B cell (primary cell): ENCODE results near the gene ZRANB3. TPM values are rescaled to one million over a fixed set of nuclear protein-coding genes. Genes with fewer than 3 reads are reported as not detected.

ENCODE experiments used
- ATAC-seq: fragments of 200-7000 bp; cut with Tn5 transposase; one replicate; pipeline ENCODE4 v1.10.0; 2021; ENCODE audit warnings: low read depth, mild to moderate bottlenecking, moderate number of reproducible peaks, moderate library complexity
- CTCF ChIA-PET: fragments of 350-600 bp; sonication (Branson Sonifier 250); formaldehyde crosslinking; loops from one replicate; lab custom pipeline; 2021; ENCODE audit warnings: antibody characterized with exemption, inconsistent platforms; lab: Charles Lee
- POLR2A ChIA-PET: fragments of 350-600 bp; sonication (Branson Sonifier 250); formaldehyde crosslinking; loops from one replicate; lab custom pipeline; 2021; ENCODE audit warnings: antibody characterized with exemption; lab: Charles Lee
- DNase-seq: peaks from one replicate; pipeline ENCODE4 v3.0.0; 2013
- H2AFZ ChIP-seq: 2 replicates; pipeline ENCODE4 v1.6.1; 2012; ENCODE audit warnings: mild to moderate bottlenecking, low read depth, low read length; ENCODE audit not compliant: insufficient read depth, poor library complexity, severe bottlenecking
- H3K27ac ChIP-seq, 2 donors: 1 replicate in 1 of 2; 2 replicates in 1 of 2; pipeline ENCODE4 v1.5.1; 2012 to 2013; ENCODE audit warnings: low read length in 2 of 2, mild to moderate bottlenecking in 2 of 2, moderate library complexity in 1 of 2
- H3K27me3 ChIP-seq, 4 experiments: fragments of 200-600 bp in 1 of 4; sonication (generic) in 1 of 4; replicated peaks in 1 of 4; 1 replicate in 2 of 4; 2 replicates in 2 of 4; pipeline versions ENCODE4 v1.6.1 to v1.7.0; 2013 to 2016; ENCODE audit warnings: low read length in 3 of 4, mild to moderate bottlenecking in 2 of 4, mixed read lengths in 1 of 4, moderate library complexity in 1 of 4; ENCODE audit not compliant: insufficient read depth in 4 of 4, control insufficient read depth in 3 of 4; ENCODE audit errors: control extremely low read depth in 1 of 4
- H3K36me3 ChIP-seq, 2 experiments: replicated peaks in 1 of 2; 1 replicate in 1 of 2; 2 replicates in 1 of 2; pipeline versions ENCODE4 v1.6.1 to v1.7.1; 2013; ENCODE audit warnings: low read length in 1 of 2; ENCODE audit not compliant: insufficient read depth in 2 of 2, control insufficient read depth in 1 of 2; ENCODE audit errors: control extremely low read depth in 1 of 2, extremely low read depth in 1 of 2
- H3K4me1 ChIP-seq, 2 donors: fragments of 200-600 bp in 1 of 2; sonication (generic) in 1 of 2; 1 replicate in 1 of 2; 2 replicates in 1 of 2; pipeline versions ENCODE4 v1.5.1 to v1.6.1; 2013 to 2017; ENCODE audit warnings: low read length in 2 of 2; ENCODE audit not compliant: control insufficient read depth in 2 of 2, insufficient read depth in 2 of 2
- H3K4me2 ChIP-seq: replicated peaks from 2 replicates; pipeline ENCODE3; 2012; ENCODE audit warnings: mild to moderate bottlenecking, low read depth, low read length; ENCODE audit not compliant: poor library complexity, severe bottlenecking
- H3K4me3 ChIP-seq, 5 experiments: fragments of 200-600 bp in 1 of 5; sonication (generic) in 1 of 5; 1 replicate in 3 of 5; 2 replicates in 2 of 5; pipeline versions ENCODE4 v1.5.1 to v1.7.0; 2011 to 2016; ENCODE audit warnings: low read length in 4 of 5, mild to moderate bottlenecking in 4 of 5, low read depth in 2 of 5, control low read depth in 1 of 5, moderate library complexity in 1 of 5; ENCODE audit not compliant: insufficient read depth in 1 of 5; ENCODE audit errors: control extremely low read depth in 1 of 5, extremely low read depth in 1 of 5
- H3K79me2 ChIP-seq: fragments of 200-600 bp; sonication (generic); one replicate; pipeline ENCODE4 v1.6.0; 2016; ENCODE audit warnings: low read length; ENCODE audit not compliant: control insufficient read depth, insufficient read depth
- H3K9ac ChIP-seq: fragments of 200-600 bp; sonication (generic); 2 replicates; pipeline ENCODE4 v1.6.1; 2017; ENCODE audit warnings: mild to moderate bottlenecking, low read length, moderate library complexity
- H3K9me3 ChIP-seq, 3 donors: one replicate each; pipeline versions ENCODE4 v1.6.1 to v1.7.1; 2013; ENCODE audit warnings: low read length in 2 of 3; ENCODE audit not compliant: control insufficient read depth in 2 of 3, insufficient read depth in 1 of 3; ENCODE audit errors: control extremely low read depth in 1 of 3
- H4K20me1 ChIP-seq: 2 replicates; pipeline ENCODE4 v1.6.0; 2012; ENCODE audit warnings: mild to moderate bottlenecking, low read length; ENCODE audit not compliant: insufficient read depth, control insufficient read depth, poor library complexity, severe bottlenecking
- H3K27ac Mint-ChIP-seq: one replicate; pipeline ENCODE4 v1.8.0; 2021; ENCODE audit warnings: mixed read lengths
- H3K27me3 Mint-ChIP-seq: one replicate; pipeline ENCODE4 v1.8.0; 2021; ENCODE audit warnings: mixed read lengths
- H3K4me1 Mint-ChIP-seq: one replicate; pipeline ENCODE4 v1.8.0; 2021; ENCODE audit warnings: mixed read lengths
- H3K4me3 Mint-ChIP-seq: one replicate; pipeline ENCODE4 v1.8.0; 2021; ENCODE audit warnings: mixed read lengths
- H3K9me3 Mint-ChIP-seq: one replicate; pipeline ENCODE4 v1.8.0; 2022; ENCODE audit warnings: mixed read lengths; ENCODE audit not compliant: insufficient read depth
- CTCF ChIP-seq: fragments of 200-600 bp; IDR thresholded peaks from one replicate; pipeline ENCODE4 v1.8.0; 2022; ENCODE audit warnings: antibody characterized with exemption, mild to moderate bottlenecking
- EZH2 ChIP-seq: IDR thresholded peaks from 2 replicates; pipeline ENCODE4 v1.6.1; 2012; ENCODE audit warnings: borderline replicate concordance, low read depth, mild to moderate bottlenecking, moderate library complexity, low read length; ENCODE audit not compliant: insufficient read depth, poor library complexity, severe bottlenecking
- WGBS: methylation state at CpG from one replicate; pipeline ENCODE4 v1.1.5; 2013; ENCODE audit warnings: missing lambda C conversion rate; ENCODE audit not compliant: insufficient coverage; 5-methylcytosine and 5-hydroxymethylcytosine counted together
- intact Hi-C: fragments of 100-400 bp; cut with micrococcal nuclease; formaldehyde crosslinking; loops from one replicate; pipeline ENCODE4 v1.10.0; 2022
- polyA plus RNA-seq: library from polyadenylated mRNA; depleted of rRNA; stranded (reverse); fragments of >200 nt; gene quantifications from 2 replicates; pipeline ENCODE4 v1.2.3, GENCODE V29; 2012
- total RNA-seq, 2 donors: library from RNA; stranded (reverse); fragments of 120-200 nt in 1 of 2; gene quantifications; 1 replicate in 1 of 2; 2 replicates in 1 of 2; pipeline versions ENCODE4 v1.2.3 to v1.2.4, GENCODE V29; 2013 to 2022

The ZRANB3 gene
- total and polyA plus RNA-seq, 2 donors (not counting 1 experiment from before 2014, with no cell fraction given): 2.4 to 9.8 TPM

- TF ChIP-seq CTCF: no peak
- no peak for TF ChIP-seq EZH2
- ATAC-seq (no peak), DNase-seq (no peak)
- Histone ChIP-seq H3K9ac (no peak overlapping the region), H3K27ac (no peak overlapping the region), H4K20me1 (no peaks in the 10 kb centered on the region), H3K36me3 (peaks cover 0 to 13% of the 10 kb centered on the region in 2 experiments), H3K79me2 (no peaks in the 10 kb centered on the region), H3K4me3 (no peak overlapping the region), H3K27me3 (no peaks in the 10 kb centered on the region), H3K4me2 (no peak overlapping the region), H2AFZ (no peak overlapping the region), H3K9me3 (peaks cover 0 to 8% (median 0%) of the 10 kb centered on the region in 3 donors), H3K4me1 (no peaks in the 10 kb centered on the region)
- Mint-ChIP-seq H3K4me1 (no peaks in the 10 kb centered on the region), H3K27me3 (no peaks in the 10 kb centered on the region), H3K27ac (no peak overlapping the region), H3K9me3 (peaks cover 8% of the 10 kb centered on the region), H3K4me3 (no peak overlapping the region)
- POLR2A ChIA-PET: no interaction called here
- intact Hi-C loops: no loop called here
- WGBS: no CpG with 5 or more reads among the region's 1 CpG
- CTCF ChIA-PET: interaction anchor here (1.9 kb wide), 1 partner anchor 176 kb away, joined by 4 read pairs; no protein-coding TSS in a partner anchor
These were observed 351.3 kb downstream of the ZRANB3 start for GRCh38 chr2:135179689-135180088.

GRCh38 chr2:135175177-135175576 is 355.8 kb downstream of the ZRANB3 start:
- no peak overlapping the region for H2AFZ ChIP-seq
- TF ChIP-seq CTCF: no peak
- no peak for TF ChIP-seq EZH2
- no peaks in the 10 kb centered on the region for H3K79me2 ChIP-seq
- WGBS: 96% methylated on average over 3 of the region's 3 CpGs
- no peak overlapping the region for H3K27ac ChIP-seq
- DNase-seq: no peak
- Mint-ChIP-seq H3K4me3 (no peak overlapping the region), H3K9me3 (peaks cover 9% of the 10 kb centered on the region), H3K27me3 (no peaks in the 10 kb centered on the region), H3K27ac (no peak overlapping the region), H3K4me1 (no peaks in the 10 kb centered on the region)
- H3K4me2 ChIP-seq: no peak overlapping the region
- ChIA-PET CTCF (no interaction called here), POLR2A (no interaction called here)
- no peak for ATAC-seq
- H4K20me1 ChIP-seq: no peaks in the 10 kb centered on the region
- H3K36me3 ChIP-seq: peaks cover 0 to 31% of the 10 kb centered on the region in 2 experiments
- intact Hi-C loops: no loop called here
- no peaks in the 10 kb centered on the region for H3K4me1 ChIP-seq
- H3K4me3 ChIP-seq: no peak overlapping the region
- no peak overlapping the region for H3K9ac ChIP-seq
- no peaks in the 10 kb centered on the region for H3K27me3 ChIP-seq
- peaks cover 0 to 8% (median 0%) of the 10 kb centered on the region in 3 donors for H3K9me3 ChIP-seq
